Activated T-helper 9 cell treated with anti-CD3 and anti-CD28 coated beads, Interleukin-2, amount 50 U/mL, for 16 hours (primary cell): ENCODE results near the gene OIT3.

Experiments
- DNase-seq: peaks from one replicate; pipeline ENCODE4 v3.0.0-alpha.2; 2020; ENCODE audit warnings: low read depth

Gene OIT3

GRCh38 chr10:72893136-72893798 lies at the start of gene OIT3:
Gene OIT3, plus strand, starts transcription at chr10:72893739. Its CDS starts 60 bp downstream, at chr10:72893799.
- no peak for DNase-seq

GRCh38 chr10:72846238-72846637 lies 47.3 kb upstream of the OIT3 start:
- no peak for DNase-seq

- no peak for DNase-seq
These were observed 45.9 kb upstream of the OIT3 start for GRCh38 chr10:72847681-72848080.

GRCh38 chr10:72850861-72851260 lies 42.7 kb upstream of the OIT3 start:
- no peak for DNase-seq

- DNase-seq, result no peak
These were observed 42.0 kb upstream of the OIT3 start for GRCh38 chr10:72851509-72851908.

- no peak for DNase-seq
These were observed 41.0 kb upstream of the OIT3 start for GRCh38 chr10:72852508-72852907.

- DNase-seq, result no peak
These were observed 38.4 kb upstream of the OIT3 start for GRCh38 chr10:72855129-72855528.

- no peak for DNase-seq
These were observed 37.7 kb upstream of the OIT3 start for GRCh38 chr10:72855790-72856189.

- DNase-seq, result no peak
These were observed 35.5 kb upstream of the OIT3 start for GRCh38 chr10:72858067-72858466.

- DNase-seq, result no peak
These were observed 30.6 kb upstream of the OIT3 start for GRCh38 chr10:72862957-72863356.

- no peak for DNase-seq
These were observed 18.1 kb upstream of the OIT3 start for GRCh38 chr10:72875250-72876055.

GRCh38 chr10:72879245-72879644 lies 14.3 kb upstream of the OIT3 start:
- DNase-seq, result no peak

GRCh38 chr10:72881291-72881690 lies 12.2 kb upstream of the OIT3 start:
- DNase-seq, result no peak

- DNase-seq, result no peak
These were observed 9.7 kb upstream of the OIT3 start for GRCh38 chr10:72883861-72884260.

GRCh38 chr10:72885953-72886352 lies 7.6 kb upstream of the OIT3 start:
- no peak for DNase-seq

GRCh38 chr10:72886621-72887020 lies 6.9 kb upstream of the OIT3 start:
- DNase-seq, result no peak

GRCh38 chr10:72887043-72887442 lies 6.5 kb upstream of the OIT3 start:
- DNase-seq, result no peak

- DNase-seq, result no peak
These were observed 5.3 kb upstream of the OIT3 start for GRCh38 chr10:72888151-72888638.

- DNase-seq, result no peak
These were observed 4.1 kb upstream of the OIT3 start for GRCh38 chr10:72889391-72889831.

- DNase-seq, result no peak
These were observed 3.5 kb upstream of the OIT3 start for GRCh38 chr10:72890086-72890485.

GRCh38 chr10:72895236-72895850 lies 1.8 kb downstream of the OIT3 start:
- no peak for DNase-seq

GRCh38 chr10:72898616-72899015 lies 5.1 kb downstream of the OIT3 start:
- no peak for DNase-seq

GRCh38 chr10:72899545-72899944 lies 6.0 kb downstream of the OIT3 start:
- DNase-seq, result no peak
